MM.1S (cell line): ENCODE data around the gene SETBP1.

ENCODE experiments used
- CTCF ChIP-seq: fragments of 300-600 bp; sonication (generic); IDR thresholded peaks from 2 replicates; pipeline ENCODE4 v1.5.1; 2016; ENCODE audit warnings: antibody characterized with exemption, low read length, mixed read lengths
- EZH2 ChIP-seq: fragments of 300-600 bp; sonication (generic); optimal IDR thresholded peaks from 2 replicates; pipeline ENCODE3; 2017; ENCODE audit warnings: low read depth, mild to moderate bottlenecking, antibody characterized with exemption, low read length, mixed read lengths

GRCh38 chr18:44834867-44835469 lies 154.3 kb downstream of the SETBP1 start:
- TF ChIP-seq CTCF = no peak
- TF ChIP-seq EZH2 = no peak
